Non-pigmented ciliary epithelial cell (primary cell): Measurements from ENCODE around the gene FXR2.

Source experiments
- DNase-seq: peaks from one replicate; pipeline ENCODE4 v3.0.0-alpha.2; 2010; ENCODE audit warnings: low read depth

Gene FXR2

GRCh38 chr17:7588553-7589203 is 26.0 kb downstream of the FXR2 start:
- no peak for DNase-seq

- peak; percentile 88 for DNase-seq
These were observed 27.1 kb downstream of the FXR2 start for GRCh38 chr17:7587420-7588151.

GRCh38 chr17:7586673-7587419 is 27.9 kb downstream of the FXR2 start:
- no peak for DNase-seq

- DNase-seq = peak; percentile 87
These were observed 31.2 kb downstream of the FXR2 start, which contains the start of gene MPDU1 for GRCh38 chr17:7583253-7584109. MPDU1 (plus strand) TSS chr17:7583852; CDS start chr17:7583863, 11 bp downstream.

GRCh38 chr17:7582396-7583252 is 32.1 kb downstream of the FXR2 start:
- no peak for DNase-seq

- DNase-seq = no peak
These were observed 33.8 kb downstream of the FXR2 start for GRCh38 chr17:7580604-7581575.

- no peak for DNase-seq
These were observed 34.7 kb downstream of the FXR2 start for GRCh38 chr17:7579834-7580603.

- DNase-seq = no peak
These were observed 35.5 kb downstream of the FXR2 start, which contains the start of gene CD68 for GRCh38 chr17:7579001-7579833. CD68 (plus strand) TSS chr17:7579638; CDS start chr17:7579678, 40 bp downstream.

GRCh38 chr17:7577327-7578199 is 37.1 kb downstream of the FXR2 start:
- no peak for DNase-seq

GRCh38 chr17:7576432-7576937 is 38.2 kb downstream of the FXR2 start:
- no peak for DNase-seq

- DNase-seq = no peak
These were observed 38.7 kb downstream of the FXR2 start for GRCh38 chr17:7575959-7576358.

- no peak for DNase-seq
These were observed 39.2 kb downstream of the FXR2 start for GRCh38 chr17:7575481-7575883.

GRCh38 chr17:7574176-7574953 is 40.3 kb downstream of the FXR2 start:
- no peak for DNase-seq

- no peak for DNase-seq
These were observed 41.2 kb downstream of the FXR2 start for GRCh38 chr17:7573324-7574080.
